ENCODE measurements around the gene CACNA2D3. TPM values are rescaled to one million over a fixed set of nuclear protein-coding genes. Genes with fewer than 3 reads are reported as not detected.

CACNA2D3 gene
- total and polyA plus RNA-seq, 4 donors: 0.38 to 2.5 (median 1.1) TPM

GRCh38 chr3:54660714-54661132 is 538.4 kb downstream of the CACNA2D3 start:
- Histone ChIP-seq H3K9ac (ENCODE audit: insufficient read depth in 1 of 2, low read length in 2 of 2) (no peak overlapping the region), H3K9me3 (ENCODE audit: control insufficient read depth in 4 of 4, insufficient read depth in 3 of 4, low read length in 3 of 4) (peaks cover 0 to 2% (median 0%) of the 10 kb centered on the region in 4 donors), H3K36me3 (ENCODE audit: control insufficient read depth in 4 of 4, insufficient read depth in 4 of 4, low read length in 4 of 4) (no peaks in the 10 kb centered on the region), H3K27me3 (ENCODE audit: control insufficient read depth in 3 of 3, insufficient read depth in 3 of 3, low read length in 2 of 3) (peaks cover 0 to 3% (median 0%) of the 10 kb centered on the region in 3 donors), H3K4me3 (no peak overlapping the region), H3K4me1 (ENCODE audit: control insufficient read depth in 5 of 5, insufficient read depth in 5 of 5, low read length in 5 of 5) (no peaks in the 10 kb centered on the region), H3K27ac (ENCODE audit: low read depth in 1 of 2, low read length in 1 of 2) (no peak overlapping the region)
- 70 to 82% methylated on average over 9 of the region's 9 CpGs for WGBS, 2 donors
- ATAC-seq (ENCODE audit: insufficient read depth, low FRiP score) (no peak), DNase-seq (peak in 2 of 3 donors; percentile 28 to 61)
- TF ChIP-seq CTCF (IDR thresholded peaks at IDR 0.05; ENCODE audit: control extremely low read depth, extremely low read depth): no peak

GRCh38 chr3:54661151-54661550 is 538.8 kb downstream of the CACNA2D3 start:
- no peak for TF ChIP-seq CTCF (IDR thresholded peaks at IDR 0.05; ENCODE audit: control extremely low read depth, extremely low read depth)
- WGBS, 2 donors: 79 to 89% methylated on average over 3 of the region's 3 CpGs
- no peak overlapping the region for H3K27ac ChIP-seq (ENCODE audit: low read depth in 1 of 2, low read length in 1 of 2)
- no peak overlapping the region for H3K4me3 ChIP-seq
- DNase-seq (no peak), ATAC-seq (ENCODE audit: insufficient read depth, low FRiP score) (no peak)
- H3K9ac ChIP-seq (ENCODE audit: insufficient read depth in 1 of 2, low read length in 2 of 2): no peak overlapping the region
- peaks cover 0 to 3% (median 0%) of the 10 kb centered on the region in 3 donors for H3K27me3 ChIP-seq (ENCODE audit: control insufficient read depth in 3 of 3, insufficient read depth in 3 of 3, low read length in 2 of 3)
- H3K4me1 ChIP-seq (ENCODE audit: control insufficient read depth in 5 of 5, insufficient read depth in 5 of 5, low read length in 5 of 5): no peaks in the 10 kb centered on the region
- H3K36me3 ChIP-seq (ENCODE audit: control insufficient read depth in 4 of 4, insufficient read depth in 4 of 4, low read length in 4 of 4): no peaks in the 10 kb centered on the region
- peaks cover 0 to 2% (median 0%) of the 10 kb centered on the region in 4 donors for H3K9me3 ChIP-seq (ENCODE audit: control insufficient read depth in 4 of 4, insufficient read depth in 3 of 4, low read length in 3 of 4)

GRCh38 chr3:54663501-54664011 is 541.2 kb downstream of the CACNA2D3 start:
- Histone ChIP-seq H3K4me1 (ENCODE audit: control insufficient read depth in 5 of 5, insufficient read depth in 5 of 5, low read length in 5 of 5) (no peaks in the 10 kb centered on the region), H3K36me3 (ENCODE audit: control insufficient read depth in 4 of 4, insufficient read depth in 4 of 4, low read length in 4 of 4) (no peaks in the 10 kb centered on the region), H3K27ac (ENCODE audit: low read depth in 1 of 2, low read length in 1 of 2) (no peak overlapping the region), H3K4me3 (no peak overlapping the region), H3K9ac (ENCODE audit: insufficient read depth in 1 of 2, low read length in 2 of 2) (no peak overlapping the region), H3K27me3 (ENCODE audit: control insufficient read depth in 3 of 3, insufficient read depth in 3 of 3, low read length in 2 of 3) (peaks cover 0 to 15% (median 14%) of the 10 kb centered on the region in 3 donors), H3K9me3 (ENCODE audit: control insufficient read depth in 4 of 4, insufficient read depth in 3 of 4, low read length in 3 of 4) (peaks cover 0 to 2% (median 0%) of the 10 kb centered on the region in 4 donors)
- 93 to 94% methylated on average over 4 of the region's 4 CpGs for WGBS, 2 donors
- ATAC-seq (ENCODE audit: insufficient read depth, low FRiP score): no peak
- DNase-seq: no peak
- no peak for TF ChIP-seq CTCF (IDR thresholded peaks at IDR 0.05; ENCODE audit: control extremely low read depth, extremely low read depth)
